ENCODE measurements around the gene RAET1G.
"Not testable (repeated sequence)": the region's sequence is repeated elsewhere in the genome, so short reads cannot be mapped to it uniquely, and the experiment has no call there.

RAET1G gene

GRCh38 chr6:149910721-149911151 lies 12.2 kb downstream of the RAET1G start:
- H3K4me3 ChIP-seq (ENCODE audit: low read depth, low read length): no peak overlapping the region
- CTCF ChIA-PET: no interaction called here
- POLR2A ChIA-PET: no interaction called here
- no peak for DNase-seq (ENCODE audit: low read depth, low spot score)
- TF ChIP-seq CTCF (IDR thresholded peaks at IDR 0.05; ENCODE audit: insufficient read depth, low read length, missing control alignments): no peak

GRCh38 chr6:149909701-149910470 lies 13.0 kb downstream of the RAET1G start:
- CTCF ChIA-PET: interaction anchor here (0.8 kb wide), 1 partner anchor 17 kb away, joined by 3 read pairs; no protein-coding TSS in a partner anchor
- no peak overlapping the region for H3K4me3 ChIP-seq (ENCODE audit: low read depth, low read length)
- POLR2A ChIA-PET: no interaction called here
- DNase-seq (ENCODE audit: low read depth, low spot score): no peak
- TF ChIP-seq CTCF (IDR thresholded peaks at IDR 0.05; ENCODE audit: insufficient read depth, low read length, missing control alignments): no peak

GRCh38 chr6:149908480-149908879 lies 14.4 kb downstream of the RAET1G start:
- POLR2A ChIA-PET; DNase-seq (ENCODE audit: low read depth, low spot score); CTCF ChIA-PET; H3K4me3 ChIP-seq (ENCODE audit: low read depth, low read length): not testable (repeated sequence)

GRCh38 chr6:149907317-149907716 lies 15.6 kb downstream of the RAET1G start:
- H3K4me3 ChIP-seq (ENCODE audit: low read depth, low read length): no peak overlapping the region
- CTCF ChIA-PET: no interaction called here
- POLR2A ChIA-PET: no interaction called here
- no peak for TF ChIP-seq CTCF (IDR thresholded peaks at IDR 0.05; ENCODE audit: insufficient read depth, low read length, missing control alignments)
- DNase-seq (ENCODE audit: low read depth, low spot score): no peak

GRCh38 chr6:149906405-149906804 lies 16.5 kb downstream of the RAET1G start:
- no peak for TF ChIP-seq CTCF (IDR thresholded peaks at IDR 0.05; ENCODE audit: insufficient read depth, low read length, missing control alignments)
- CTCF ChIA-PET: interaction anchor here (0.9 to 2.1 kb wide), 4 partner anchors 11 to 110 kb away, joined by 3 to 7 read pairs (median 4); no protein-coding TSS in a partner anchor
- no peak for DNase-seq (ENCODE audit: low read depth, low spot score)
- POLR2A ChIA-PET: no interaction called here
- H3K4me3 ChIP-seq (ENCODE audit: low read depth, low read length): no peak overlapping the region

GRCh38 chr6:149905911-149906371 lies 17.0 kb downstream of the RAET1G start:
- ChIA-PET CTCF (interaction anchor here (0.9 to 2.1 kb wide), 7 partner anchors 9 to 111 kb away, joined by 3 to 7 read pairs (median 4); no protein-coding TSS in a partner anchor), POLR2A (no interaction called here)

More at GRCh38 chr6:149905911-149906371, 17.0 kb downstream of the RAET1G start:
- no peak overlapping the region for H3K4me3 ChIP-seq (ENCODE audit: low read depth, low read length)
- DNase-seq (ENCODE audit: low read depth, low spot score): no peak
- TF ChIP-seq CTCF (IDR thresholded peaks at IDR 0.05; ENCODE audit: insufficient read depth, low read length, missing control alignments): no peak

Measured in AG04449 (cell line).